GM18867 (cell line): Measurements from ENCODE around the gene EPN2.

Source experiments
- ATAC-seq: cut with Tn5 transposase; IDR thresholded peaks from one replicate; pipeline ENCODE4 v1.9.1; 2021; ENCODE audit warnings: mild to moderate bottlenecking, moderate library complexity; ENCODE audit not compliant: unreplicated experiment

EPN2 gene

DNA sequence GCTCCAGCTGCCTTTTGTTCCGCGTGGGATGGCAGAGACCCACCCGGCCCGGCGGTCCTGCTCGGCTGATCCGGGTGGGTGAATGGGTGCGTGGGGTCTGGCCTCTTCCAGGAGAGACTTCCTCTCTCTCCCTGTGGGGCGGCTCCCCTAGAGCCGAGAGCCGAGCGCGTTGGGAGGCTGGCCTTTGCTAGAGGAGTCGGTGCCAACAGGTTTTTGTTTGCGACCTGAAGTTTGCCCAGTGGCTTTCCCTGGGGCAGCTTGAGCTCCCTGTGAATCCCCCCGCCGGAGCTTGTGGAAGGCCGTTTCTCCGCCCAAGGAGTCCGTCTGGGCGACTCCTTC, 970 bp downstream of the EPN2 start:
- no peak for ATAC-seq

DNA sequence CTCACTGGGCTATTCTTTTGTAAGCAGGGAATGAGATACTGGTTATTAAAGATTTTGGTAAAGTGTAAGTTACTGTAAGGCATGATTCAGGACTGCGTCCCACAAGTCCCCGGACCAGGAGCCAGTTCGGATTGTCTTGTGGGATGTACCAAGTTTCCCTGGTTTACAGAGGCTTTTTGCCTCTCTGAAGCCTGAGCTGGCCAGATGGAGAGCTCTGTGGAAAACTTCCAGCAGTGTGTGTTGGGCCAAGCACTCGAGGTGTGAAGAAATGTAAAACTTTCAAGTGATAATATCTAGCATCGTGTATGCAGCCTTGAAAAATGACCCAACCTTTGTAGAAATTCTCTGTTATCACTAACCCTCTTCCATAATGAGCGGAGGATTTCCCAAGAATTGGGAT, 2.4 kb downstream of the EPN2 start:
- no peak for ATAC-seq

DNA sequence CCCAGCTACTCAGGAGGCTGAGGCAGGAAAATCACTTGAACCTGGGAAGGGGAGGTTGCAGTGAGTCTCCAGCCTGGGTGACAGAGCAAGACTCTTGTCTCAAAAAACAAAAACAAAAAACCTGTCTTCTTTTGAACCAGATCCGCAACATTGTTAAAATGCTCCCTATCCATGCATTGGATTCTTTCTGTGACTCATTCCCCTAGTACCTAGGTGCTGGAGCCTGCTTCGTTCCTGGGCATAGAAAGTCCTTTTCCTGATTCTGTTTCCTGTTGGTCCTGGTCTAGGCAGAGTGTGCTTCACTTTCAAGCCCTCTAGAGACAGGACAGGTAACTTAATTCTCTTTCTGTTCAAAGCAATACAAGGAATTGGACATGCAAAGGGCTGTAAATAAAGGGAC, 5.2 kb downstream of the EPN2 start:
- ATAC-seq, result no peak

DNA sequence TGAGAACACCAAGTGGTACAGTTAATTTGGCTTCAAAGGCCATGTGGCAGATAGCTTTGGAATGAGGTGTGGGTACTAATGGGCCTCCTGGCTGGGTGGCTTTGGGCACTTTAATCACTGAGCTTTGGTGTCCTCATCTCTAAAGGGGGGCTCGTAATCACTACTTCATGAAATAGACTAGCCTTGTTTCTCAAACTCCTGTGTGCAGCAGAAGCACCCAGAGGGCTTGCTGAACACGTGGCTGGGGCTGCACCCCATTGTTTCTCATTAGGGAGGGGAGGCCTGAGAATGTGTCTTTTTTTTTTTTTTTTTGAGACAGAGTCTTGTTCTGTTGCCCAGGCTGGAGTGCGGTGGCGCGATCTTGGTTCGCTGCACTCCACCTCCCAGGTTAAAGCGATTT, 5.8 kb downstream of the EPN2 start:
- no peak for ATAC-seq

DNA sequence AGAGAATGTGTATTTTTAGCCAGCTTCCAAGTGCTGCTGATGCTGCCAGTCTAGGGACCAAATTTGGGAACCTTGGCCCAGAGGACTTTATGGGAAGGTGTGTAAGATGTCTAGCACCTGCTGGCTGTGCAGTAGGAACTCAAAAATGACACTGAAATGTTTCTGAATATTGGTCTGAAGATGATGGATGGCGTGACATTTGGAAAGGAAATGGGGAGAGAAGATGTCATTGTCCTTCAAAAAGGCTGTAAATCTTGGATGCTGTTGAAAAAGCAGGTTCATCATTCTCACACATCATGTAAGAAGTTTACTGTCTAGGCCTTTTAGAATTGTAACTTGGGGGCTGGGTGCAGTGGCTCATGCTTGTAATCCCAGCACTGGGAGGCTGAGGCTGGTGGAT, 6.7 kb downstream of the EPN2 start:
- ATAC-seq, result no peak

DNA sequence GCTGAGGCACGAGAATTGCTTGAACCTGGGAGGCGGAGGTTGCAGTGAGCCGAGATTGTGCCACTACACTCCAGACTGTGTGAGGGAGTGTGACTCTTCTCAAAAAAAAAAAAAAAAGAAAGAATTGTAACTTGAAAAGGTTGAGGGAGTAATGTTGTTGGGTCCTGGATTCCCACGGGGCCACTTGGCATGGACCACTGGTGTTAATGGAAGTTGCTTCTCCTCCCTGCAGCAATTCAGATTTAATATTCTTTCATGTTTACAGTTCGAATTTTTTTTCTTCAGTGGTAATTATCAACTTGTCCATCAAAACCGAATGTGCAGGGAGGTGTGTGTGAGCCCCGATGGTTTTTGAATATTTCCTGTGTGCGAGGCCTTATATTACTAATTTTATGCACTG, 7.2 kb downstream of the EPN2 start:
- no peak for ATAC-seq

DNA sequence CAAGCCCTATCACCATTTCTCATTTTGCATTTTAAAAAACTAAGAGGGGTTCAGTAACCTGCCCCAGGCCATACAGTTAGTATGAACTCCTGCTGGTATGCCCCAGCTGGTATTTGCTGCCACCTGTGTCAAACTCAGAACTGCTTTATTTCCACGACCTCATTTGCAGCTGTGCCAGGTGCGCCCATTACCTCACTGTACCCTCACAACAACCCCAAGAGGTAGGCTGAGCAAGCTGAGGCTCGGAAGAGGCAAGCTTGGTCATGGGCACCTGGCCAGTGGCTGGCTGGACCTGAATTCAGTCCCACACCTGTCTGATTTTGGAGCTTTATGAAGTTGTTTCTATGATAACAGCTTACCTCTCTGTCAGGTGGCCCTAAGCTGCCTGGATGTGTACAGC, 7.6 kb downstream of the EPN2 start:
- no peak for ATAC-seq

DNA sequence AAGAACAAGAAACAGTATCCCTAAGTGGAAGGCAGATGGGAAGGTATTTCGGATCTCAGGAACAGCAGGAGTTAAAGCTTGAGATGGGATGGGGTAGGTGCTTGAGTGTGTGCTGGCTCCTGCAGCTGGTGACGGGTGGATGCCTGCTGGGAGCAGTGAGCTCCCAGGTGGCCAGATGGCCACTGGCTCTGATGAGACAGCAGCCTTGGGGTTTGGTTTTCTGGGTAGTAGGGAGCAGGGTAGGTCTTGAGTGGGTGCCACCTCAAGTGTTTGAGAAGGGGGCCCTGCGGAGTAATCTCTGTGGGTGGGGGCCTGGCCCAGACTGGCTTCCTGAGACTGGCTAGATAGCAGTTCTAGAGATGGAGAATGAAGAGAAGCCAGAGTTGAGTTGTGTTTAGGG, 10.3 kb downstream of the EPN2 start:
- ATAC-seq, result no peak

DNA sequence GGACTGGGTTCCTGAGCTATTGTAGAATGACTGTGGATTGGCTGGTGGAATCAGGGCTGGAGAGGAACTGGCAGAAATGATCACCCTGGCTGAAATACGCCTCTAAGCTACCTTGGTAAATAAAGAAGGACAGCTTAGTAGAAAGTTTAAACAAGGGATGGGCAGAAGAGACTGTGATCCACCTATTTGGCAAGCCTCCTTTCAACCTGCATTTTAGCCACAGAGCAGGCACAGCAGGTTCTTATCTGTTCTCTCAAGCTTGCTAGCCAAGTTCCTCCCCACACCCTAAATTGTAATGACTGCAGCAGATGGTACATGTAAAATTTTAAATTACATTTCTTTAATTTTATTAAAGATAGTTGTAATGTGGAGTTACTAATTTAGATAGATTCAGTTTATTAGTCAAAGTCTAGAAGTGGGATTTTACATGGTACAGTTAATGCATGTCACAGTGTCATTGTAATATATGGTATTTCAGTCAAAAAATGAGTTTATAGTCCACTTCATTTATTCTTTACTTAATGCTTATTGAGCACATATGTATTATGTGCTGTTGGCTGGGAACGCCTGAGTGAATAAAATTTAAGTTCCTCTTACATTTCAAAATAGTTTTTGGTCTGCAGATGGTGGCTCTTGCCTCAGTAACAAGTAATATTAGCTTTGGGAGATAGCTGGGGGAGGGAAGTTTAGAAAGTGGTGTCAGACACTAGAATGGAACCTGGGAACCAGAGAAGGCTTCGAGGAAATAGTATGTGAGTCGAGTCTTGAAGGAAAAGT, 11.2 kb downstream of the EPN2 start:
- no peak for ATAC-seq

DNA sequence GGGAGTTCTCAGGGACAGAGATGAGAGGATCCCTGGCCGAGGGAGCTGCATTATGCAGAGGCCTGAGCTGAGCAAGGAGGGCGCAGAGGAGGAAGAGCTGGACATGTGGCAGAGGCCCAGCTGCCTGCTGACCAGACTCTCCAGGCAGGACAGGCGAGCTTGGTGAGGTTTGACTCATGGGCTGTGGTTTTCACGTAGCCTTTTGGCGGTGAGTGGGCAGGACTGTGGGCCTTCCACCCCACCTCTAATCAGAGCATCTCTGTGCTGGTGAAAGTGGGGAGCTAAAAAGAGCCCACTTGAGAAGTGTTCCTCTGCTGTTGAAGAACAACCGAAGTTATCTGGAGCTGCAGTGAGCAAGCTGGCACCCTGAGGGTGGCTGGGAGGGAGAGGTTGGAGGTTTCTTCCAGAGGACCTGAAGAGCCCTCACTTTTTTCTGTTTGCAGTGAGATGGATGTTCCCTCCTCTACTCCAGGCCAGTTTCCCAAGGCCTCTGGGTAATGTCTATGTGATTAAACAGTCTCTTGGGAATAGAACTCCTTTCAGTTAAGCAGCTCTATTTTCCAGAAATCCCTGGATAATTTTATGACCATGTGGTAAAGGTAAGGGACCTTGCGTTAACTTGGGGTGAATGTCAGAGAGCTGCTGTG, 11.9 kb downstream of the EPN2 start:
- ATAC-seq, result no peak

DNA sequence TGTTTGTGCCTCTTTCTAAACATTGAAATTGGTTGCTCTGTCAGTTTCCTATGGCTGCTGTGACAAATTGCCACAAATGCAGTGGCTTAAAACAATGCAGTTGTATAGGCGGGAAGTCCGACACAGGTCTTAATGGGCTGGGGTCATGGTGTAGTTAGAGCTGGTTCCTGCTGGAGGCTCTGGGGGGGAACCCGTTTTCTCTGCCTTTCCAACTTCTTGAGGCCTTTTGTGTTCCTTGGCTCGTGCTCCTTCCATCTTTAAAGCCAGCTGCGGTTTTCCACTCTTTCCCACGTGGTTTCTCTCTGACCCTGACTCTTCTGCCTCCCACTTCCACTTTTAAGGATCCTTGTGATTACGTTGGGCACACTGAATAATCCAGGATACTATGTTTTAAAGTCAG, 12.5 kb downstream of the EPN2 start:
- no peak for ATAC-seq

DNA sequence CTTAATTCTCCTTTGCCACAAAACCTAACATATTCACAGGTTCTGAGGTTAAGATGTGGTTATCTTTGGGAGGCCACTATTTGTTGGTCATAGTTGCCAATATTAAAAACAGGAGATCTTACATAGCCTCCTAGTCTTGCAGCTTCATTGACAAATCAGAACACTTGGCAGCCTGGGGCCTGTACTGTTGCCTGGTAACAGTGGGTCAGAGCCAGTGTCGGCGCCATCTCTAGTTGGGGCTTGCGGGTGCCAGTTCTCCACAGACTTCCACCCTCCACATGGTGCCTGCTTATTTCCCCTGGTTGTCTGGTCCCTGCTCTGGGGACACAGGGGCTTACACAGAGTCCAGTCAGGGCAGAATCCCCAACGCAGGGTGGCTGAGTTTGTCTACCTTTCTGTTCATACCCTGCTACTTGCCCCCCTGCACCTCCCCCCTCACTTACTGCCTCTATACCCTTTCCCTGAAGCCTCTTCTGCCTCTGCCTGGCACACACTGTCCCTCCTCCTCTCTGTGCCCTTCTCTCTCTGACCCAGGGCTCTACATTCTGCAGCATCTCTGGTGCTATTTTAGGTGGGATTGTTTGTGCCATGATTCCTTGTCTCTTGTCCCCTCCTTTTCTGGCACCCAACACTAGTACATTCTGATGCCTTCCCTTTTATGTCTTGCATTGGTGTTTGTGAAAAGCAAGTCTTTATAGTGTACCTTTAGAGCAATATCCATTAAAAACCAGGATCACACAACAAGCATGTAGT, 13.4 kb downstream of the EPN2 start:
- no peak for ATAC-seq

DNA sequence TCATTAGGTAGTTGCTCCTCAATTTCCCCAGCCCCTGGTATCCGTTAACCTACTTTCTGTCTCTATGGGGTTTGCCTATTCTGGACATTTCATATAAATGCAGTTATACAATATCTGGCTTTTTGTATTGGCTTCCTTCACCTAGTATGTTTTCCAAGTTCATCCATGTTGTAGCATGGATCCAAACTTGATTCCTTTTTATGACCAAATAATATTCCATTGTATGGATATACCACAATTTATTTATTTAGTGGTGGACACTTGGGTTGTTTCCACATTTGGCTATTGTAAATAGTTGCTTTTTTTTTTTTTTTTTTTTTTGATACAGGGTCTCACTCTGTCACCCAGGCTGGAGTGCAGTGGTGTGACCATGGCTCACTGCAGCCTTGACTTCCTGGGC, 15.9 kb downstream of the EPN2 start:
- ATAC-seq, result no peak

DNA sequence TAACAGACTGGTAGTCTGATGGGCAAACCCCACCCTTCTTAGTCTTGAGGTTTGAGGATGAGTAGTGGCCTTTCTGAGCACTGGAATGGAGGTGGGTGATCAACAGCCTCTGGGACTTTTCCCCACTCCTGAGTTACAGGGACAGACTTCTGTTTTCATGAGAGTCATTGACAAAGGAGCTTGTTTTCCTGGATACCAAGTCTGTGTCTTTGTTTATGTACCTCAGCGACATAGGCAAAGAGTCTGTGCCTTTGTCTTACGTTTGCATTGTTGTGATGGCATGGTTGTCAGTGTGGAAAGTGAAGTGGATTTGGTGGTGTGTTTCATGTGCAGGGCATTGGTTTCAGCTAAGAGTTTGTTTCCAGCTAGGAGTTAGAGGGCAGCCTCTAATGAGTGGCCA, 17.5 kb downstream of the EPN2 start:
- no peak for ATAC-seq

DNA sequence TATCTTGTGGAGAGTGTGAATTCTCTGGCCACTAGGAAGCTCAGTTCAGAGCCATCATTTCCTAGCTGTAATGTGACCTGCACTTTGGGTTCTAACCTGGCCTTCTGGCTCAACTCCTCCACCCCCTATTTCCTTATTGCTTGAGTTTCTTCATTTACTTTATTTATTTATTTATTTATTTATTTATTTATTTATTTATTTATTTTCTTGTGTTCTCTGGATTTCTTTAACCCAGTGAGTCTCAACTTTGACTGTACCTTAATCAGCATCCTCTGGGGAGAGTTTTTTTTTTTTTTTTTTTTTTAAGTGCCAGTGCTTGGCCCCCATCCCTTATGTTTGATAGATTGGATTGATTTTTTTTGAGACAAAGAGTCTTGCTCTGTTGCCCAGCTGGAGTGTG, 18.1 kb downstream of the EPN2 start:
- no peak for ATAC-seq

DNA sequence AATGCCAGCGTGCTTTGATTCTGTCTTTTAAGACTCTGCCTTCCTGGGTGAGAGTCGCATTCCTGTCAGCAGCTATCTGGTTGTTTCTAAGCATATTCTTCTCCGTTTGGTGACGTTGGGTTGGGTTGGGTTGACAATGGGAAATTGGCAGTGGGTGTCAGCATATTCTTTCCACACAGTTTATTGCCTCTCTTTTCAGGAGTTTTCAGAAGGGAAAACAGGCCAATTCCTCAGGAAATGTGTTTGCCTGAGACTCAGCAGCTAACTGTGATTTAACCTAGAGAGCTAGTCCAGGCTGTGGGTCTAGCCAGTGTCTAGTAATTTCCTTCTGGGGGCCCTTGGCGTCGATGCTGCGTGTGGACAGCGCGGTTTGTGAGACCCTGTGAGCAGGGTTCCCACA, 21.2 kb downstream of the EPN2 start:
- ATAC-seq, result no peak

DNA sequence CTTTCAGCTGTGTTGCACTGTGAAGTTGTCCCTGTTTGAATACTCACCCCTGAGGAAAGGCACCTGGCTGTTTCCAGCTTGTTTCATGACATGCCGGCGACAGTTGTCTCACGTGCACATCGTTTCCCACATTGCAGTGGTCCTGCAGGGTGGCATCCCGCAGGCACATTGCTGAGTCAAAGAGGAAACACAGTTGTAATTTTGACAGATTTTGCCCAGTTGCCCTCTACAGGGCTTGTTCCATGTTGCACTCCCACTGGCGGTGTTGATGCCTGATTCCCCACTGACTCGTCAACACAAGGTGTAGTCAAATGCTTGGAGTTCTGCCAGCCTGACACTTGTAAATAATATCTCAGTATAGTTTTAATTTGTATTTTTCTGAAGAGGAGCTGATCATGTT, 23.8 kb downstream of the EPN2 start:
- ATAC-seq, result no peak

DNA sequence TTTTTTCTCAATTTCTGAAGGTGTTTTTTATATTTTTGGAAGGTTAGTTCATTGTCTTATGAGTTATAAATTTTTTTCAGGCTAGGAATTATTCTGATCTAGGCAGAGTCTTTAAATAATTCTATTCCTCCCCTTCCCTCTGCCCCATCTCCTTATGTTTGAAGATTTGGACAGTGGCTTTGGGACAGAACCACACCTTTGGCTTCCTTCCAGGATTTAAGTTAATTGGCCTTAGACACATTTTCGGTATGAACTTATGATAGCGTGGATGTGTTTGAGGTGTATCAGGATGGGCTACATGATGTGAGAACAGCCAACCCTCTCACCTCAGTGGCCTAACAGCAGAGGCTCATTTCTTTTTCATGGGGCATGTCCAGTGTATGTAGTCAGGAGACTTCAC, 24.3 kb downstream of the EPN2 start:
- ATAC-seq, result no peak

DNA sequence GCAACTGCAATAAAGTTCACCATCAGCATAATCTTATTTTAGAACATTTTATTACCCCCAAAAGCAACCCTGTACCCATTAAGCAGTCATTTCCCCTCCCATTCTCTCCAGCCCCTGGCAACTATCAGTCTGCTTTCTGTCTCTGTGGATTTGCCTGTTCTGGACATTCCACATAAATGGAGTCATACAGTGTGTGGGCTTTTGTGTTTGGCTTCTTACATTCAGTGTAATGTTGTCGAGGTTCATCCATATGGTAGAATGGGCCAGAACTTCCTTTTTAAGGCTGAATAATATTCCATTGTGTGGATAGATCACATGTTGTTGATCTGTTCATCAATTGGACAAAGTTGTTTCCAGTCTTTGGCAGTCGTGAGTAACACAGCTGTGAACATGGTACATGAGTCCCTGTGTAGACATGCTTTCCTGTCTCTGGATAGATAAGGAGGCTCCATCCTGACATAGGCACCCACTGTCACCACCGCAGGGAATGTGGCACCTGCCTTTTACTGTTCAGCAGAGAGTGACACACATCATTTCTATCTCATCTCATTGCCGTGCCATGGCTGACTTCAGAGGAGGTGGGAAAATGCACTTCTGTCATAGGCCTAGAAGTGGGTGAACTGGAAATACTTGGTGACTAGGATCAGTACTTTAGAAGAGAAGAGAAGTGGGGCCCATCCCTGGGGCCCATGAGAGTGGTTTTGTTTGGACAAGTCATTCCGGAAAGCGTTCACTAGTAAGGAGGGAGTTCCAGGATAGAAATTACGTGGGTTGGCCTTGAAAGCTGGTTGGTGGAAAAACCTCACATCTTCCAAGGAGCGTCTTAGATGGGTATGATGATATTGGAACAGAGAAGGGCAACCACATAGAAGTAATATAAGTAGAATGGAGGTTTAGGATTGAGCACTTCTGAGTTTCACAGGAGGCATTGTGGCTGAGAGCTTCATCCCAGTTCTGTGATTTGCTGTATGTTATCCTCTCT, 25.8 kb downstream of the EPN2 start:
- ATAC-seq, result no peak

DNA sequence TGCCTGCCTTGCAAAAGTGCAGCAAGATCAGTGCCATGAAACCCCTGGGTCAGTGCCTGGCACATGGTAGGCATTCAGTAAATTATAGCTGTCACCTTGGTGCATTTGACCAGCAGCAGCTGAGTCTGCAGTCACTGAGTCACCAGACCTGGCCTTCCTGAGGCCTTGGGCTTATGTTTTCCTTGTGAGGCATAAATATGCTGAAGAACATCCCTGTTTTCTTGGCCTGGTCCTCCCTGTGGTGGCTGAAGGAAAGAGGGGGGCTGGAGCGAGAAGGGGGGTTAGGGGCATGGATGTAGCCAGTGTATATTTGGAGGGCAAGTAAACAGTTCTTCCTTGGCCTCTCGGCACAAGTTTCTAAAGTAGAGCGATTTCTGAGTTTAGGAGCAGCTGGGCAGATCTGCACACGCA, 26.5 kb downstream of the EPN2 start:
- ATAC-seq, result no peak

DNA sequence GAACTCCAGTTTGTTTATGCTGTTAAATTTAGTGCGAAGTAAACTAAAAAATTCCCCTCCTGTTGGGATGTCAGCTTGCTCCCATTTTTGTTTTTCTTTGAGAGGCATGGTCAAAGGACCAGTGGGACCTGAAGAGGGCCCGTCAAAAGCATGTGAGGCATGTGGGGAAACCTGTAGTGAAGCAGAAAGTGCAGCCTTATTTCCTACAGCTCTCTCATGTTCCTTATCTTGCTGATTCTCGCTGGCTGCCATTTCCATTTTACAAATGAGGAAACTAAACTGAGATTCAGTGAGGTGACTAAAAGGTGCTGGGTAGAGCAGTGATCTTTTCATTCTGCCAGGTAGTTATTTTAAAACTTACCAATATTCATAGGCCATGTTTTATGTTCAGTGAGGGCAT, 27.1 kb downstream of the EPN2 start:
- ATAC-seq, result no peak
